Measurements from ENCODE around the gene NUMB. TPM values are rescaled to one million over a fixed set of nuclear protein-coding genes. Genes with fewer than 3 reads are reported as not detected.
A peak's percentile ranks its signal among the peaks of the same experiment; 100 is the strongest.

NUMB gene
- total and polyA plus RNA-seq, 2 of the 13 experiments (the other 11 are each of a cell fraction or from before 2014, with no cell fraction given) = 20.3 to 71.1 TPM

DNA sequence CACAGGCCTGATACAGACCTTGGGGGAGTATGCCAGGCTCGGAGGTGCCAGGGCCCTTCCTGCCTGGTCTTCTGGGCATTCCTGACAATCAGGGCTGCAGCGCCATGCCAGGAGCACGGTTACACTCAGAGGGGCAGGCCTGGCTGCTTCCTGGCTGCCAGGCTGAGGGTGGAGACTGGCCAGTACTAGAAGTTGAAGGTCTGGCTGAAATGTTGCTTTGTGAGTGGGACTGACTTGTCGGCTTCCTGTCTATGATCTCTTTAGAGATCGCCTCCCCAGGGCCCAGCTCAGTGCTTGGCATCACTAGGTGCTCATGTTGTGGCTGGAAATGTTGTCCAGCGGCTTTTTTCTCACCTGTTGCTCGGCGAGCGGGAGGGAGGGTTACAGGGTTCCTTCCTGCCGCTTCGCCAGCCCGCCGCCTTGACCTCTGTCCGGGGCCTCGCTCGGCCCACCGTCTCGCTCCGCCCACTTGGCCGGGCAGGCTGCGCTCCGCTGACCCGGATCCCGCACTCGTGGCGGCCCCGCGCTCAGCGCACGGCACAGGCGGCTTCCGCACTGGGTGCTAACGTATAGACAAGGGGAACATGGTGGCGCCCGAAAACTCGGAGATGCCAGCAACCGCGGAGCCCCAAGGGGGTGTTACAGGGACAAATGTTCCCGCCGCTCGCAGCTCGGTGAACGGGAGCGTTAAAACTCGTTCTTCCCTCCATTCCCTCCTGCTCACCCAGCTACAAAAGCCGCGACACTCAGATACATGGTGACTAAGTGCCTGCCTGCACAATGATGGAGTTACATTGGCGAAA lies 188.4 kb downstream of the NUMB start (continued):
- TF ChIP-seq ZNF768 (CRISPR knock-in tag; IDR thresholded peaks at IDR 0.05) (peak; percentile 47; the same call in 1 of the 2 replicates), SRSF4 (IDR thresholded peaks at IDR 0.05; ENCODE audit: low read depth, low read length, poor library complexity, severe bottlenecking) (no peak), NR0B2 (CRISPR knock-in tag; IDR thresholded peaks at IDR 0.05) (no peak), NFRKB (IDR thresholded peaks at IDR 0.05) (no peak), IRF2 (CRISPR knock-in tag; IDR thresholded peaks at IDR 0.05) (no peak), REL (CRISPR knock-in tag; conservative IDR thresholded peaks at IDR 0.05) (no peak), SSRP1 (CRISPR knock-in tag; IDR thresholded peaks at IDR 0.05) (no peak), CBX2 (IDR thresholded peaks at IDR 0.05; ENCODE audit: low read depth, low read length) (no peak), CBX2 (CRISPR knock-in tag; IDR thresholded peaks at IDR 0.05; ENCODE audit: low read depth) (no peak), KDM5A (IDR thresholded peaks at IDR 0.05; ENCODE audit: borderline replicate concordance, low read length) (no peak), KLF15 (CRISPR knock-in tag; IDR thresholded peaks at IDR 0.05; ENCODE audit: borderline replicate concordance) (no peak), HOXA5 (CRISPR knock-in tag; IDR thresholded peaks at IDR 0.05) (no peak), MLXIP (CRISPR knock-in tag; IDR thresholded peaks at IDR 0.05; ENCODE audit: borderline replicate concordance) (no peak), ZNF160 (CRISPR knock-in tag; IDR thresholded peaks at IDR 0.05) (no peak), ARNT (IDR thresholded peaks at IDR 0.05) (no peak), MTERF4 (CRISPR knock-in tag; IDR thresholded peaks at IDR 0.05) (0 out of 2 replicates have a peak, but pooled peaks have one; percentile 37), ZNF510 (CRISPR knock-in tag; IDR thresholded peaks at IDR 0.05; ENCODE audit: low read depth) (no peak), SAFB2 (CRISPR knock-in tag; IDR thresholded peaks at IDR 0.05; ENCODE audit: borderline replicate concordance, low read depth) (0 out of 2 replicates have a peak, but pooled peaks have one; percentile 18), KDM3A (CRISPR knock-in tag; IDR thresholded peaks at IDR 0.05; ENCODE audit: low read depth) (no peak), MED13 (CRISPR knock-in tag; IDR thresholded peaks at IDR 0.05) (no peak), RFX1 (IDR thresholded peaks at IDR 0.05) (no peak), ZNF790 (CRISPR knock-in tag; IDR thresholded peaks at IDR 0.05; ENCODE audit: borderline replicate concordance) (no peak)
- TF ChIP-seq, protein P1, sequence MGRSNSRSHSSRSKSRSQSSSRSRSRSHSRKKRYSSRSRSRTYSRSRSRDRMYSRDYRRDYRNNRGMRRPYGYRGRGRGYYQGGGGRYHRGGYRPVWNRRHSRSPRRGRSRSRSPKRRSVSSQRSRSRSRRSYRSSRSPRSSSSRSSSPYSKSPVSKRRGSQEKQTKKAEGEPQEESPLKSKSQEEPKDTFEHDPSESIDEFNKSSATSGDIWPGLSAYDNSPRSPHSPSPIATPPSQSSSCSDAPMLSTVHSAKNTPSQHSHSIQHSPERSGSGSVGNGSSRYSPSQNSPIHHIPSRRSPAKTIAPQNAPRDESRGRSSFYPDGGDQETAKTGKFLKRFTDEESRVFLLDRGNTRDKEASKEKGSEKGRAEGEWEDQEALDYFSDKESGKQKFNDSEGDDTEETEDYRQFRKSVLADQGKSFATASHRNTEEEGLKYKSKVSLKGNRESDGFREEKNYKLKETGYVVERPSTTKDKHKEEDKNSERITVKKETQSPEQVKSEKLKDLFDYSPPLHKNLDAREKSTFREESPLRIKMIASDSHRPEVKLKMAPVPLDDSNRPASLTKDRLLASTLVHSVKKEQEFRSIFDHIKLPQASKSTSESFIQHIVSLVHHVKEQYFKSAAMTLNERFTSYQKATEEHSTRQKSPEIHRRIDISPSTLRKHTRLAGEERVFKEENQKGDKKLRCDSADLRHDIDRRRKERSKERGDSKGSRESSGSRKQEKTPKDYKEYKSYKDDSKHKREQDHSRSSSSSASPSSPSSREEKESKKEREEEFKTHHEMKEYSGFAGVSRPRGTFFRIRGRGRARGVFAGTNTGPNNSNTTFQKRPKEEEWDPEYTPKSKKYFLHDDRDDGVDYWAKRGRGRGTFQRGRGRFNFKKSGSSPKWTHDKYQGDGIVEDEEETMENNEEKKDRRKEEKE (IDR thresholded peaks at IDR 0.05) = no peak
- TF ChIP-seq, protein P2, sequence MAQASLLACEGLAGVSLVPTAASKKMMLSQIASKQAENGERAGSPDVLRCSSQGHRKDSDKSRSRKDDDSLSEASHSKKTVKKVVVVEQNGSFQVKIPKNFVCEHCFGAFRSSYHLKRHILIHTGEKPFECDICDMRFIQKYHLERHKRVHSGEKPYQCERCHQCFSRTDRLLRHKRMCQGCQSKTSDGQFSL (CRISPR knock-in tag; IDR thresholded peaks at IDR 0.05) = no peak
